ENCODE data around the gene GAREM2. TPM values are rescaled to one million over a fixed set of nuclear protein-coding genes. Genes with fewer than 3 reads are reported as not detected.
A peak's percentile ranks its signal among the peaks of the same experiment; 100 is the strongest.
"Not testable (repeated sequence)": the region's sequence is repeated elsewhere in the genome, so short reads cannot be mapped to it uniquely, and the experiment has no call there.

The GAREM2 gene
- total and polyA plus RNA-seq, 9 of the 15 experiments (the other 6 are each of a cell fraction or from before 2014, with no cell fraction given): 1.7 to 12.4 (median 2.5) TPM

GRCh38 chr2:26166541-26166940, 6.3 kb upstream of the GAREM2 start:
- intact Hi-C loops (cut with micrococcal nuclease); H3K4me1 ChIP-seq (replicated peaks in 1 of 2; ENCODE audit: control insufficient read depth in 2 of 2, insufficient read depth in 2 of 2, low read length in 2 of 2); H3K27ac ChIP-seq (ENCODE audit: extremely low read depth, low read depth, low read length); in situ Hi-C loops (cut with MboI); H2AFZ ChIP-seq (ENCODE audit: low read depth, low read length); H3K4me3 ChIP-seq; H3K4me2 ChIP-seq (ENCODE audit: insufficient read depth, low read length); DNase-seq (ENCODE audit: extremely low read depth in 1 of 4, low spot score in 3 of 4); BruUV-seq (replicated peaks); H4K20me1 ChIP-seq (replicated peaks; ENCODE audit: control insufficient read depth, insufficient read depth, low read length); CTCF ChIA-PET (ENCODE audit: low intra/inter-chr PET ratio); FAIRE-seq; H3K9me3 ChIP-seq (replicated peaks; ENCODE audit: control insufficient read depth, insufficient read depth, low read depth, low read length); ATAC-seq; H3K9ac ChIP-seq (ENCODE audit: insufficient read depth in 1 of 2, low read depth in 2 of 2, low read length in 2 of 2); H3K9me1 ChIP-seq (ENCODE audit: control insufficient read depth, insufficient read depth, low read length); H3K79me2 ChIP-seq (ENCODE audit: control insufficient read depth, insufficient read depth, low read length); H3K36me3 ChIP-seq (ENCODE audit: control insufficient read depth, insufficient read depth, low read length); H3K27me3 ChIP-seq (ENCODE audit: control insufficient read depth in 2 of 2, insufficient read depth in 2 of 2, low read length in 2 of 2): not testable (repeated sequence)
- TF ChIP-seq ZNF384 (IDR thresholded peaks at IDR 0.05; ENCODE audit: low read depth, low read length): peak; percentile 62
- 26% methylated on average over 5 of the region's 6 CpGs for WGBS (ENCODE audit: insufficient coverage, low coverage, missing lambda C conversion rate)
- POLR2A ChIA-PET: interaction anchor here (0.7 to 0.9 kb wide), 3 partner anchors 17 to 186 kb away, joined by 3 to 4 read pairs (median 3); no protein-coding TSS in a partner anchor

- no peak overlapping the region for H3K27ac ChIP-seq (ENCODE audit: extremely low read depth, low read depth, low read length)
- H3K4me3 ChIP-seq: no peak overlapping the region
- H3K9ac ChIP-seq (ENCODE audit: insufficient read depth in 1 of 2, low read depth in 2 of 2, low read length in 2 of 2): no peak overlapping the region
- CTCF ChIA-PET (ENCODE audit: low intra/inter-chr PET ratio): no interaction called here
- no peak overlapping the region for H2AFZ ChIP-seq (ENCODE audit: low read depth, low read length)
- no peak for FAIRE-seq
- no TSS peak for BruUV-seq (replicated peaks)
- H3K9me3 ChIP-seq (replicated peaks; ENCODE audit: control insufficient read depth, insufficient read depth, low read depth, low read length): no peaks in the 10 kb centered on the region
- no peaks in the 10 kb centered on the region for H3K9me1 ChIP-seq (ENCODE audit: control insufficient read depth, insufficient read depth, low read length)
- no peaks in the 10 kb centered on the region for H3K36me3 ChIP-seq (ENCODE audit: control insufficient read depth, insufficient read depth, low read length)
- ATAC-seq: no peak
- intact Hi-C loops (cut with micrococcal nuclease): no loop called here
- no peaks in the 10 kb centered on the region for H3K79me2 ChIP-seq (ENCODE audit: control insufficient read depth, insufficient read depth, low read length)
- no peak for DNase-seq (ENCODE audit: extremely low read depth in 1 of 4, low spot score in 3 of 4)
- TF ChIP-seq ZNF212 (CRISPR knock-in tag; IDR thresholded peaks at IDR 0.05): no peak
- no peak for TF ChIP-seq CGGBP1 (CRISPR knock-in tag; IDR thresholded peaks at IDR 0.05)
- TF ChIP-seq NEUROD1 (IDR thresholded peaks at IDR 0.05; ENCODE audit: borderline replicate concordance, low read depth, low read length, partially characterized antibody): no peak
- no peak for TF ChIP-seq ZNF780A (CRISPR knock-in tag; IDR thresholded peaks at IDR 0.05)
- TF ChIP-seq TOE1 (IDR thresholded peaks at IDR 0.05; ENCODE audit: borderline replicate concordance): no peak
- TF ChIP-seq TOE1 (CRISPR knock-in tag; IDR thresholded peaks at IDR 0.05; ENCODE audit: borderline replicate concordance, low read depth): no peak
- WGBS (ENCODE audit: insufficient coverage, low coverage, missing lambda C conversion rate): 72% methylated on average over 4 of the region's 4 CpGs
- in situ Hi-C loops (cut with MboI): no loop called here
- peaks cover 0 to 26% of the 10 kb centered on the region in 2 experiments; a peak in 2 of 5 replicates for H3K4me1 ChIP-seq (replicated peaks in 1 of 2; ENCODE audit: control insufficient read depth in 2 of 2, insufficient read depth in 2 of 2, low read length in 2 of 2)
- peaks cover 0 to 5% of the 10 kb centered on the region in 2 experiments; a peak in 2 of 5 replicates for H3K27me3 ChIP-seq (ENCODE audit: control insufficient read depth in 2 of 2, insufficient read depth in 2 of 2, low read length in 2 of 2)
- POLR2A ChIA-PET: no interaction called here
- no peak overlapping the region for H3K4me2 ChIP-seq (ENCODE audit: insufficient read depth, low read length)
- H4K20me1 ChIP-seq (replicated peaks; ENCODE audit: control insufficient read depth, insufficient read depth, low read length): no peaks in the 10 kb centered on the region
Observed at GRCh38 chr2:26168785-26169184, 4.1 kb upstream of the GAREM2 start.
